ENCODE data around the gene DNTT. TPM values are rescaled to one million over a fixed set of nuclear protein-coding genes. Genes with fewer than 3 reads are reported as not detected.

The DNTT gene
- total RNA-seq, 4 donors from 2014 or later, result not detected

- peak in 1 of 2 donors; percentile 68 for DNase-seq (ENCODE audit: low spot score in 2 of 2)
- TF ChIP-seq POLR2A (IDR thresholded peaks at IDR 0.05) (no peak), CTCF (IDR thresholded peaks at IDR 0.05) (no peak)
- 73 to 77% methylated on average over 7 of the region's 7 CpGs for WGBS, 2 donors
- H3K4me3 ChIP-seq (ENCODE audit: low read depth, poor library complexity, severe bottlenecking), result no peak within 1 kb of the TSS
- intact Hi-C loops (cut with DNase I; ENCODE audit: low total_unique reads), result no loop called here
Observed at GRCh38 chr10:96358851-96359540, 54.8 kb downstream of the DNTT start, which contains the start of gene OPALIN. Gene OPALIN, minus strand, starts transcription at chr10:96359002. Its CDS starts 106 bp downstream, at chr10:96358896.

GRCh38 chr10:96359616-96360015, 55.4 kb downstream of the DNTT start:
- 83 to 85% methylated on average over 6 of the region's 6 CpGs for WGBS, 2 donors
- TF ChIP-seq CTCF (IDR thresholded peaks at IDR 0.05) (no peak), POLR2A (IDR thresholded peaks at IDR 0.05) (no peak)
- intact Hi-C loops (cut with DNase I; ENCODE audit: low total_unique reads), result no loop called here
- DNase-seq (ENCODE audit: low spot score in 2 of 2), result peak in 1 of 2 donors; percentile 68
- no peak overlapping the region for H3K4me3 ChIP-seq (ENCODE audit: low read depth, poor library complexity, severe bottlenecking)

- H3K4me3 ChIP-seq (ENCODE audit: low read depth, poor library complexity, severe bottlenecking), result no peak overlapping the region
- intact Hi-C loops (cut with DNase I; ENCODE audit: low total_unique reads), result no loop called here
- TF ChIP-seq CTCF (IDR thresholded peaks at IDR 0.05), result no peak
- TF ChIP-seq POLR2A (IDR thresholded peaks at IDR 0.05), result no peak
- WGBS, 2 donors, result 88 to 95% methylated on average over 6 of the region's 6 CpGs
- peak in 1 of 2 donors; percentile 70 for DNase-seq (ENCODE audit: low spot score in 2 of 2)
Observed at GRCh38 chr10:96360331-96360730, 56.1 kb downstream of the DNTT start.

- 69 to 85% methylated on average over 3 of the region's 3 CpGs for WGBS, 2 donors
- intact Hi-C loops (cut with DNase I; ENCODE audit: low total_unique reads), result no loop called here
- TF ChIP-seq POLR2A (IDR thresholded peaks at IDR 0.05) (no peak), CTCF (IDR thresholded peaks at IDR 0.05) (no peak)
- DNase-seq (ENCODE audit: low spot score in 2 of 2), result peak in 1 of 2 donors; percentile 53
- no peak overlapping the region for H3K4me3 ChIP-seq (ENCODE audit: low read depth, poor library complexity, severe bottlenecking)
Observed at GRCh38 chr10:96360766-96361165, 56.5 kb downstream of the DNTT start.

GRCh38 chr10:96365571-96365970, 61.3 kb downstream of the DNTT start:
- DNase-seq (ENCODE audit: low spot score in 2 of 2), result peak in 1 of 2 donors; percentile 46
- no peak for TF ChIP-seq POLR2A (IDR thresholded peaks at IDR 0.05)
- no peak for TF ChIP-seq CTCF (IDR thresholded peaks at IDR 0.05)
- intact Hi-C loops (cut with DNase I; ENCODE audit: low total_unique reads), result no loop called here
- 83 to 89% methylated on average over 3 of the region's 3 CpGs for WGBS, 2 donors
- no peak overlapping the region for H3K4me3 ChIP-seq (ENCODE audit: low read depth, poor library complexity, severe bottlenecking)

GRCh38 chr10:96366508-96366907, 62.3 kb downstream of the DNTT start:
- no peak for TF ChIP-seq POLR2A (IDR thresholded peaks at IDR 0.05)
- no peak for TF ChIP-seq CTCF (IDR thresholded peaks at IDR 0.05)
- WGBS, 2 donors, result 65 to 67% methylated on average over 3 of the region's 3 CpGs
- intact Hi-C loops (cut with DNase I; ENCODE audit: low total_unique reads), result no loop called here
- DNase-seq (ENCODE audit: low spot score in 2 of 2), result peak in 1 of 2 donors; percentile 26
- no peak overlapping the region for H3K4me3 ChIP-seq (ENCODE audit: low read depth, poor library complexity, severe bottlenecking)

All from lower leg skin (tissue), 4 donors.